BLaER1 (cell line): ENCODE data around the gene WDR86.

Experiments
- H3K27ac ChIP-seq: shearing (Covaris generic); formaldehyde crosslinking; 2 replicates; pipeline ENCODE4 v1.8.1; 2022
- H3K27me3 ChIP-seq: shearing (Covaris generic); formaldehyde crosslinking; 2 replicates; pipeline ENCODE4 v1.8.1; 2022
- H3K36me3 ChIP-seq: shearing (Covaris generic); formaldehyde crosslinking; 2 replicates; pipeline ENCODE4 v1.8.1; 2022
- H3K4me1 ChIP-seq: shearing (Covaris generic); formaldehyde crosslinking; 2 replicates; pipeline ENCODE4 v1.8.1; 2022
- H3K4me2 ChIP-seq: shearing (Covaris generic); formaldehyde crosslinking; 2 replicates; pipeline ENCODE4 v1.8.1; 2022
- H3K4me3 ChIP-seq: shearing (Covaris generic); formaldehyde crosslinking; 2 replicates; pipeline ENCODE4 v1.8.1; 2022
- H3K9ac ChIP-seq: shearing (Covaris generic); formaldehyde crosslinking; 2 replicates; pipeline ENCODE4 v1.8.1; 2022
- H3K9me3 ChIP-seq: shearing (Covaris generic); formaldehyde crosslinking; 2 replicates; pipeline ENCODE4 v1.8.1; 2022
- H4K20me1 ChIP-seq: shearing (Covaris generic); formaldehyde crosslinking; 2 replicates; pipeline ENCODE4 v1.8.1; 2022
- Cebpa-rat ChIP-seq: shearing (Covaris generic); IDR thresholded peaks from 2 replicates; pipeline ENCODE4 v1.8.1; 2022

WDR86 gene

DNA sequence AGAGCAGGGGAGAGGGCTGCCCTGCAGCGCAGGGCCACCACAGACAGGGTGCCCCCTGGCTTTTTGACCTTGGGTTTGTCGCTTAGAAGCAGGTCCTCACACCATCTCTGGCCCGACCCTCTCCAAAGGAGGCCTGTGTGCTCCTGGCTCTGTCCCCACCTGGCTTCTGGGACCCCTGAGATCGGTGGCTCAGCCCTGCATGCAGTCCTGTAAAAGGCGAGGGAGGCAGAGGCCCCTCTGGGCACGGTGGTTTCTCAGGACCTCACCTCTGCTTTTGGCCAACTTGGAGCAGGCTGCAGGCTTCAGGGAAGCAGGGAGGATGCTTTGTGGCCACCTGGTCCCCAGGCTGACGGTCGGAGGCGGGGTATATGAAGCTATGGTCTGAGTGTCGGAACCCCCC, 21.4 kb downstream of the WDR86 start:
- Histone ChIP-seq H3K27ac (no peak overlapping the region), H3K4me2 (no peak overlapping the region), H4K20me1 (no peaks in the 10 kb centered on the region; the same call in 1 of the 2 replicates), H3K9me3 (no peaks in the 10 kb centered on the region), H3K4me3 (no peak overlapping the region), H3K36me3 (no peaks in the 10 kb centered on the region), H3K4me1 (peaks cover 34% of the 10 kb centered on the region), H3K27me3 (peaks cover 17% of the 10 kb centered on the region), H3K9ac (no peak overlapping the region)
- TF ChIP-seq Cebpa-rat, result no peak

DNA sequence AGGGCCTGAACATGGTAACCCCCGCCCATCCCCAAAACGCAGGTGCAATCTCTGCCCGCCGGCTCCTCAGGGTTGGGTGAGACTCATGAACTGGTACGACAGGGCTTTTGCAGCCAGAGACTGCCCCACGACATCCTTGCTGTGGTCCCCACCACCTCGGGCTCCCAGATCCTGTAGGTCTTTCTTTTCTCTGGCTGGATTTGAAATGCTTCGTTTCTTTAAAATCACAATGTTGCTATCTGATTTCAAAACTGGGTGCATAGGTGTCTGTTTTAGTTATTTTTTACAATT, 21.9 kb downstream of the WDR86 start:
- Histone ChIP-seq H3K27me3 (peaks cover 22% of the 10 kb centered on the region), H3K27ac (no peak overlapping the region), H4K20me1 (no peaks in the 10 kb centered on the region; the same call in 1 of the 2 replicates), H3K36me3 (no peaks in the 10 kb centered on the region), H3K9me3 (no peaks in the 10 kb centered on the region), H3K9ac (no peak overlapping the region), H3K4me3 (no peak overlapping the region), H3K4me1 (peaks cover 31% of the 10 kb centered on the region), H3K4me2 (no peak overlapping the region)
- no peak for TF ChIP-seq Cebpa-rat

DNA sequence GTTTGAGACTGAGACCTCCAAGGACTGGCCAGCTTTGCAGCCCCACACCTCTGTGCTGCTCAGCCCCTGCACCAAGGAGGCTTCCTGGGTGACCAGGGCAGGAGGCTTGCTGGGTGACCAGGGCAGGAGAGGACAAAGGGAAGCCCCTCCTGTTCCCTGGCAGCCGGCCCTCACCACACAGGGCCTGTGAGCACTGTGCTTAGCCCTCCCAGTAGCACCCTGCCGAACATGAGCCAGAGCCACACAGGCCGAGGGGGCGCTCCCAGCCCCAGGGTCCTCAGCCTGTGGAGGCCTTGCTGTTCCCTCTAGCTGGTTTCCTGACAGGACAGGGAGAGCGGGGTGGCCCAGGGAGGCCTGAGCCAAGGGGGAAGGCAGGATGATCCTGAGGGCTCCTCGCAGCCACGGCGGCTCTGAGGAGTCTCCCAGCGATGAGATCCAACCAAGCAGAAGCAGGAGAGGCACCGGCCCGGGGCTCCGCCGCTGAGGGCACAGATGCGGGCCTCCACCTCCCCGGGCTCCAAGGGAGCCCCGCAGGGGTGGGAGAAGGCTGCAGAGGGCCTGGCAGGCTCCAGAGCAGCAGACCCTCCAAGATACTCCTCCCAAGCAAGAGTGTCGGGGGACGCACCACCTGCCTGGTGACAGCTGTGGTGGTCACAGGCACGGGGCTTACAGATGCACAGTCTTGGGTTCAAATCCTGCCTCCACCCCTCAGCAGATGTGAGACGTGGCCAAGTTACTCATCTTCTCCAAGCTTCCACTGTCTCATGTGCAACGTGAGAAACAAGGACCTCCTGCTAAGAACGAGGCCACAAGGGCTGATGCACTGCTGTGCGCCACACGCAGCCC, 22.5 kb downstream of the WDR86 start:
- Histone ChIP-seq H3K9ac (no peak overlapping the region), H3K4me2 (no peak overlapping the region), H3K27me3 (peaks cover 28% of the 10 kb centered on the region), H3K9me3 (no peaks in the 10 kb centered on the region), H3K4me3 (no peak overlapping the region), H3K4me1 (peaks cover 36% of the 10 kb centered on the region), H4K20me1 (no peaks in the 10 kb centered on the region; the same call in 1 of the 2 replicates), H3K36me3 (no peaks in the 10 kb centered on the region), H3K27ac (no peak overlapping the region)
- no peak for TF ChIP-seq Cebpa-rat

DNA sequence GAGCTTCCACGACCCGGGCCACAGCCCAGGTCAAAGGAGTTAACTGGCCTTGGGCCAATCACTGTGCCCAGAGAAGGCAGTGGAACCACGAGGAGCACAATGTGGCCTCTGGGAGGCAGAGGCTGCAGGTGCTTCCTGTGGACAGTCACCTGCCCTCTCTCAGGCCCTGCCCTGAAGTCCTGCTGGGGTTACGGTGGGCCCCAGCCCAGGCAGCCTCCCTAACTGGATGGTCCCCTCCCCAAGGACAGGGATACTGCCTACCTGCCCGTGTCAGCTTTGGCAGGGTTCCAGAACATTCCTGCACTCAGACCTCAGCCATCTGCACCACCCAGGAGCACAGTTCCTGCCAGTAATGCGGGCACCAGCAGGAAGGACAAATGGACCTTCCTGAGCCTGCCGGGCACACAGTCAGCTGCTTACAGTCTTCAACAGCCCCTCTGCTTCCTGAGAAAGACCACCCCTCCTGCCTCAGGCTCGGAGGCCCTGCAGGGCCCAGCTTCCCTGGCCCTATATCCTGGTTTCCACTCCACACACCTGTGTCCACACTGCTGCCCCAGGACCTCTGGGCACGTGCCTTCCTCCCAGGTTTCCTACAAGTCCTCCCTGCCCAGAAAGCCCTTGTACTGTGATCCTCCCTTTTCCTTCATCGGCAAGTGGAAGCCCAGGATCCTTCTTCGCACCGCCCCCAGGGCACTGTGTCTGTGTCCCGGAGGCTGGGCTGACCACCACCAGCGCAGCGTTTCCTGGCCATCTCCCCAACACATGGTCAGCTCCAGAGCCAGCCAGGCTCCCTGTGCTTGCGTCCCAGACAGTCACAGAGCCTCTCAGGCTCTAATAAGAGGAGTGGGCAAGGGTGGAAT, 23.3 kb downstream of the WDR86 start:
- Histone ChIP-seq H3K27ac (no peak overlapping the region), H3K27me3 (peaks cover 36% of the 10 kb centered on the region), H3K4me3 (no peak overlapping the region), H3K4me1 (peaks cover 45% of the 10 kb centered on the region), H3K9ac (no peak overlapping the region), H4K20me1 (peaks cover 6% of the 10 kb centered on the region; the same call in 1 of the 2 replicates), H3K36me3 (no peaks in the 10 kb centered on the region), H3K9me3 (no peaks in the 10 kb centered on the region), H3K4me2 (peak overlapping the region; percentile 51)
- no peak for TF ChIP-seq Cebpa-rat

DNA sequence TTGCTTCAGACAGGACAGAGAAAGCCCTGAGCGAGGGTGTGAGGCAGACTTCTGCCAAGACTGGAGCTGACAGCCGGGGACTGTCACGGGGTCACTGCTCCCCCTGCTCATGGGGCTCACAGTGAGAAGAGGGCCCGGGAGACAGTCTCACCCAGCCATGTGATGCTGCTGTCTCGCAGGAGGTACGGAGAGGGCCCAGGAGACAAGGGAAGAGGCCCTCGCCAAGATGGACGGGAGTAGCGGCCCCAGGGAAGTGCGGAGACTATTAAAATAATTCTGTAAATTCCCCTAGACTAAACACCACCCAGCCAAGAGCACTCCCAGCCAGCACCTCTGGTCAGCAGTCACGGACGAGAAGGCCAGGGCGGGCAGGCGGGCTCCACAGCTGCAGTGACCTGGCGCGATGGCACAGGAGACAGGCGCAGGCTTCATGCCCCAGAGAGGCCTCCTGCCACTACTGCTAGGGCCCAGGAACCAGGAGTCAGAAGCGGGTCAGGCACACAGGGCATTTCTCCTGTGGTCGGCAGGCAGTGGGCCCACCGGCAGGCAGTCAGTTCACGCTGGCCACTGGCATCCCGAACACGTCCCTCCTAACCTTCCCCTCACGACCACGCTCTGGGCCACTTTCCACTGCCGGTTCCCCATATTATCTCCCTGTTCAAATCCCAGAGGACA, 24.1 kb downstream of the WDR86 start:
- Histone ChIP-seq H3K4me3 (no peak overlapping the region), H3K9ac (no peak overlapping the region), H3K9me3 (no peaks in the 10 kb centered on the region), H3K4me1 (peaks cover 49% of the 10 kb centered on the region), H4K20me1 (peaks cover 13% of the 10 kb centered on the region; the same call in 1 of the 2 replicates), H3K27me3 (peaks cover 44% of the 10 kb centered on the region), H3K36me3 (no peaks in the 10 kb centered on the region), H3K4me2 (peak overlapping the region; percentile 51; the same call in 1 of the 2 replicates), H3K27ac (no peak overlapping the region)
- TF ChIP-seq Cebpa-rat, result no peak

DNA sequence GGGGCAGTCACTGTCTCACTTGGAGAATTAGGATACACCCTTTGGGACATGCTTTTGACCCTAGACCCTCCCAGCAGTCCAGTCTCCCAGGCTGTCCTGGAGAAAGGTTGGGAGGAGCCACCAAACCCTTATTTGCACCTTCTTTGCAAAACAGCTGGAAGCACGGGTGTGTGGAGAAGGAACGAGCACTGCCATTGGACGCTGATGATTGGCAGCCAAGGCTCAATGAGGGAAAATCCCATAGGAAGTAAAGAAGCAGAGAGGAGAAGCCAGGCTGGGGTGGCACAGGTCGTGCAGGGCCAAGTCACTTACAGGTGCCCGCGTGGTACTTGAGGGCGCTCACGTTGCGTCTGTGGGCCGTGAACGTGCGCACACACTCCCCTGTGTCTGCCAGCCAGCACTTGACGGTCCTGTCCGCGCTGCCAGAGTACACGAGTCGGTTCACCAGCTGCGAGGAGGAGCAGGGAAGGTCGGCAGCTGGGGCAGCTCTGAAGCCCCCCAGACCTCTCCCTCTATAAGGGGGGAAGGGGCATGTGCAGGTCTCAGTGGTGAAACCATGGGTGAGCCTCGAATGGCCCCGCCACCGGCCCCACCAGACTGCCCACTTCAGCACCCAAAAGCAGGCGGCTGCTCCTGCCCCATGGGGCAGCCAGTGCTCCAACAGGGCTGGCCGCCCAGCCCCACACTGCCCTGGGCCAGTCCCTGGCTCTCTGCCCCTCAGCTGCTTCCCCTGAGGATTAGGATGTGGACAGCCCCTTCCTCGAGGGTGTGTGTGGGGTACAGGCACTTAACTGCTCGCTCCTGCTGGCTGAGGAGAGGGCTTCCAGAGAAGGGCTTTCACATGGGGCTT, 24.8 kb downstream of the WDR86 start:
- no peak overlapping the region for H3K4me3 ChIP-seq
- no peak overlapping the region for H3K27ac ChIP-seq
- peaks cover 51% of the 10 kb centered on the region for H3K27me3 ChIP-seq
- H3K36me3 ChIP-seq, result peaks cover 2% of the 10 kb centered on the region; the same call in 1 of the 2 replicates
- H3K9me3 ChIP-seq, result no peaks in the 10 kb centered on the region
- H4K20me1 ChIP-seq, result peaks cover 21% of the 10 kb centered on the region; the same call in 1 of the 2 replicates
- H3K4me2 ChIP-seq, result no peak overlapping the region
- no peak for TF ChIP-seq Cebpa-rat
- H3K9ac ChIP-seq, result no peak overlapping the region
- H3K4me1 ChIP-seq, result peaks cover 49% of the 10 kb centered on the region

DNA sequence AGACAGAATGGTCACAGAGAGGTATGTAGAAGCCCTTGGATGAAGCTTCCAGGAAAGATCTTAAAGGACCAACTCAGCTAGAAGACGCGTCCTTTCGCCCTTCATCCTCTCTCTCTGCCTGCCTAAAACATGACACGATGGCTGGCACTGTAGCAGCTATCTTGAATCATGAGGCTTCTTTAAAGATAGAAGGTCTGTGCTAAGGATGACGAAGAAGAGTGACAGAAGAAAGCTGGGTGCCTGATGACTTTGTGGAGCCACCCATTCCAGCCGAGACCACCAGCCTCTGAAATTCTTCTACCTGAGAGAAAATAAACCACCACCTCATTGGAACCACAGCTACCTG, 25.5 kb downstream of the WDR86 start:
- Histone ChIP-seq H3K4me3 (no peak overlapping the region), H3K4me2 (no peak overlapping the region), H3K4me1 (peaks cover 44% of the 10 kb centered on the region), H3K36me3 (peaks cover 9% of the 10 kb centered on the region; the same call in 1 of the 2 replicates), H3K9ac (no peak overlapping the region), H4K20me1 (peaks cover 27% of the 10 kb centered on the region; the same call in 1 of the 2 replicates), H3K27ac (no peak overlapping the region), H3K27me3 (peaks cover 52% of the 10 kb centered on the region), H3K9me3 (no peaks in the 10 kb centered on the region)
- TF ChIP-seq Cebpa-rat, result no peak

DNA sequence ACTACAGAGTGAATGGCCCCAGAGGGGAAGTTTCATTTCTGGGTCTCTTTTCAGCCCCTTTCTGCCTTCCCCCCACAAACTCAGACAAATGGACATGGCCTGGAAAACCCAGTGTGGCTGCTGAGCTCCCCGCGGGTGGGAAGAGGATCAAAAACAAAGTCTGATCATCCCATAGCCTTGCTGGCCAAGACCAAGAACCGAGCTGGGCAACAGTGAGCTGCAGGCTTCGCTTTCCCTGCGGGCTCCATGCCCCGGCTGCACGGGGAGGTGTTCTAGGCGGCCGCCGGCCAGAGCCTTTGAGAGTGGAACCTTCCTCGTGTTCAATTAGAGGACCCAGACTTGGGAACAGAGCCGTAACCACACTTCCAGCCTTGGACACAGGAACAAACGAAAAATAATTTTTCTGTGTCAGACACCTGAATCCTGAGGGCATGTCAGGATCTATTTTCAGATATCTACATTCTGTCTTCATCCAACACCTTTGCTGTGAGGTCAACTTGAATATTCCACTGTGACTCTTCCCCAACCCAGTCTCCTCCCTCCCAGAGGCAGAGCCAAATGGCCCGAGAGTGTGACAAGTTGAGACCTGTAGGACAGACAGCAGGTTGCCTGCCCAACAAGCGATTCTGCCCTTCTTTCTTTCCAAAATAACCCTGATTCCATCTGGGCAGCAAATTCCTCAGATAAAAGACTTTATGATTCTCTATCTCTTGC, 26.0 kb downstream of the WDR86 start:
- Histone ChIP-seq H3K9me3 (no peaks in the 10 kb centered on the region), H3K4me3 (no peak overlapping the region), H3K9ac (no peak overlapping the region), H3K27ac (no peak overlapping the region), H4K20me1 (peaks cover 27% of the 10 kb centered on the region; the same call in 1 of the 2 replicates), H3K36me3 (peaks cover 12% of the 10 kb centered on the region; the same call in 1 of the 2 replicates), H3K4me1 (peaks cover 44% of the 10 kb centered on the region), H3K27me3 (peaks cover 52% of the 10 kb centered on the region), H3K4me2 (no peak overlapping the region)
- no peak for TF ChIP-seq Cebpa-rat
